A549 (cell line): ENCODE data around the gene NDUFA13. TPM values are rescaled to one million over a fixed set of nuclear protein-coding genes. Genes with fewer than 3 reads are reported as not detected.

Experiments used
- ATAC-seq, 2 experiments: fragments of 200-7000 bp in 1 of 2; fragments of >200 bp in 1 of 2; cut with Nextera tagmentation in 1 of 2; cut with Tn5 transposase in 1 of 2; 3 replicates each; pipeline versions ENCODE4 v1.8.0 to v1.9.1; 2018 to 2020; ENCODE audit warnings: mild to moderate bottlenecking in 1 of 2, moderate library complexity in 1 of 2
- CTCF ChIA-PET: fragments of 300-600 bp; sonication (Branson Sonifier 250); formaldehyde crosslinking; extraction: SDS; loops from one replicate; lab custom pipeline; 2021; ENCODE audit warnings: antibody characterized with exemption, inconsistent platforms; lab: Yijun Ruan, JAX
- POLR2A ChIA-PET: fragments of 350-600 bp; formaldehyde crosslinking; extraction: SDS; loops from one replicate; lab custom pipeline; 2021; ENCODE audit warnings: antibody characterized with exemption, inconsistent platforms; lab: Yijun Ruan, JAX
- DNase-seq, 2 experiments: peaks; one replicate each; pipeline versions ENCODE4 v3.0.0 to v3.0.0-alpha.2; 2011 to 2016; ENCODE audit warnings: low read depth in 1 of 2, low spot score in 1 of 2
- FAIRE-seq: peaks from 2 replicates; lab custom pipeline; 2011; peaks lifted over from hg19 to GRCh38; lab: Jason Lieb, UNC
- H3K27ac ChIP-seq, 2 experiments: fragments of >200 bp; sonication (Bioruptor Twin); formaldehyde crosslinking; 3 replicates each; pipeline ENCODE4 v1.5.1; 2016 to 2017
- H3K4me1 ChIP-seq: fragments of >200 bp; sonication (Bioruptor Twin); formaldehyde crosslinking; 3 replicates; pipeline ENCODE4 v1.6.1; 2016
- H3K4me2 ChIP-seq: fragments of >200 bp; sonication (Bioruptor Twin); formaldehyde crosslinking; 3 replicates; pipeline ENCODE4 v1.6.1; 2016
- H3K4me3 ChIP-seq: fragments of >200 bp; sonication (Bioruptor Twin); formaldehyde crosslinking; 3 replicates; pipeline ENCODE4 v1.5.1; 2016
- H3K9me3 ChIP-seq: fragments of >200 bp; sonication (Bioruptor Twin); formaldehyde crosslinking; 3 replicates; pipeline ENCODE4 v1.6.1; 2016
- ATOH8 ChIP-seq: fragments of 250-450 bp; sonication (Bioruptor Pico); IDR thresholded peaks from 2 replicates; pipeline ENCODE4 v1.5.0; 2020; ENCODE audit warnings: low read depth, mild to moderate bottlenecking, moderate library complexity
- BHLHE40 ChIP-seq: IDR thresholded peaks from 2 replicates; pipeline ENCODE4 v1.6.1; 2012; ENCODE audit warnings: low read depth, low read length, inconsistent platforms
- CEBPB ChIP-seq, 2 experiments: fragments of >200 bp in 1 of 2; sonication (Bioruptor Twin) in 1 of 2; formaldehyde crosslinking in 1 of 2; IDR thresholded peaks; 2 replicates each; pipeline ENCODE4 v1.6.1; 2012 to 2016
- CHD2 ChIP-seq: fragments of 150-350 bp; IDR thresholded peaks from 2 replicates; pipeline ENCODE4 v1.6.1; 2014; ENCODE audit warnings: low read length; ENCODE audit not compliant: partially characterized antibody
- EHF ChIP-seq: fragments of 250-450 bp; sonication (Bioruptor Pico); IDR thresholded peaks from 2 replicates; pipeline ENCODE4 v1.5.0; 2020; ENCODE audit warnings: mild to moderate bottlenecking
- ESRRA ChIP-seq: fragments of 150-350 bp; IDR thresholded peaks from 2 replicates; pipeline ENCODE4 v1.6.1; 2014; ENCODE audit warnings: mild to moderate bottlenecking, low read length, borderline replicate concordance
- FOSB ChIP-seq: fragments of 250-450 bp; sonication (Bioruptor Pico); IDR thresholded peaks from 2 replicates; pipeline ENCODE4 v1.5.0; 2020; ENCODE audit warnings: mild to moderate bottlenecking, moderate library complexity
- FOSL2 ChIP-seq, 2 experiments: fragments of 450-650 bp in 1 of 2; fragments of >200 bp in 1 of 2; sonication (Bioruptor Twin) in 1 of 2; formaldehyde crosslinking; IDR thresholded peaks; 2 replicates each; pipeline versions ENCODE4 v1.5.0 to v1.6.1; 2016 to 2020; ENCODE audit warnings: mild to moderate bottlenecking in 1 of 2, moderate library complexity in 1 of 2
- FOXS1 ChIP-seq: fragments of 250-450 bp; sonication (Bioruptor Pico); IDR thresholded peaks from 2 replicates; pipeline ENCODE4 v1.5.0; 2020; ENCODE audit warnings: mild to moderate bottlenecking, moderate library complexity
- HOXB13 ChIP-seq: fragments of 250-450 bp; sonication (Bioruptor Pico); IDR thresholded peaks from 2 replicates; pipeline ENCODE4 v1.5.0; 2020; ENCODE audit warnings: low read depth, mild to moderate bottlenecking, moderate library complexity
- HOXB5 ChIP-seq: fragments of 250-450 bp; sonication (Bioruptor Pico); IDR thresholded peaks from 2 replicates; pipeline ENCODE4 v1.5.0; 2020; ENCODE audit warnings: mild to moderate bottlenecking, moderate library complexity
- JUNB ChIP-seq: fragments of >200 bp; sonication (Bioruptor Twin); formaldehyde crosslinking; IDR thresholded peaks from 2 replicates; pipeline ENCODE4 v1.6.1; 2016
- KDM1A ChIP-seq: fragments of 200-600 bp; sonication (generic); IDR thresholded peaks from 2 replicates; pipeline ENCODE4 v1.6.1; 2016; ENCODE audit warnings: low read depth, mild to moderate bottlenecking
- KDM5A ChIP-seq: fragments of 200-600 bp; sonication (generic); IDR thresholded peaks from 2 replicates; pipeline ENCODE4 v1.6.1; 2016; ENCODE audit warnings: antibody characterized with exemption, mild to moderate bottlenecking
- MYC ChIP-seq: IDR thresholded peaks from 2 replicates; pipeline ENCODE4 v1.6.1; 2012; ENCODE audit warnings: mild to moderate bottlenecking, inconsistent platforms, low read length, improper control_type of control experiment, borderline replicate concordance
- NFE2L2 ChIP-seq: fragments of 150-350 bp; conservative IDR thresholded peaks from 2 replicates; pipeline ENCODE4 v1.6.1; 2014; ENCODE audit warnings: low read length
- NPAS2 ChIP-seq: fragments of 250-450 bp; sonication (Bioruptor Pico); IDR thresholded peaks from 2 replicates; pipeline ENCODE4 v1.8.0; 2022; ENCODE audit warnings: mild to moderate bottlenecking, moderate library complexity, borderline replicate concordance
- PBX3 ChIP-seq: IDR thresholded peaks from 2 replicates; pipeline ENCODE4 v1.6.1; 2012
- PHF8 ChIP-seq: fragments of 200-600 bp; sonication (generic); IDR thresholded peaks from 2 replicates; pipeline ENCODE4 v1.6.1; 2016; ENCODE audit warnings: low read depth, mild to moderate bottlenecking, antibody characterized with exemption, moderate library complexity, borderline replicate concordance
- POLR2A ChIP-seq: IDR thresholded peaks from 2 replicates; pipeline ENCODE4 v1.6.1; 2012; ENCODE audit warnings: mild to moderate bottlenecking, low read length
- RCOR1 ChIP-seq: fragments of 150-350 bp; IDR thresholded peaks from 2 replicates; pipeline ENCODE4 v1.6.1; 2014; ENCODE audit warnings: antibody characterized with exemption, low read length, low read depth
- RFX5 ChIP-seq: fragments of 450-650 bp; IDR thresholded peaks from 2 replicates; pipeline ENCODE4 v1.7.1; 2014; ENCODE audit warnings: antibody characterized with exemption, mild to moderate bottlenecking, moderate library complexity
- RNF2 ChIP-seq: fragments of 200-600 bp; sonication (generic); IDR thresholded peaks from 2 replicates; pipeline ENCODE4 v1.6.1; 2016; ENCODE audit warnings: low read depth, mild to moderate bottlenecking, antibody characterized with exemption, moderate library complexity, borderline replicate concordance
- TFCP2L1 ChIP-seq: fragments of 250-450 bp; sonication (Bioruptor Pico); IDR thresholded peaks from 2 replicates; pipeline ENCODE4 v1.5.0; 2021; ENCODE audit warnings: mild to moderate bottlenecking
- USF2 ChIP-seq: fragments of 450-650 bp; IDR thresholded peaks from 2 replicates; pipeline ENCODE4 v1.6.1; 2014; ENCODE audit warnings: antibody characterized with exemption
- ZC3H11A ChIP-seq: fragments of 450-650 bp; IDR thresholded peaks from 2 replicates; pipeline ENCODE4 v1.6.1; 2014; ENCODE audit warnings: antibody characterized with exemption, mild to moderate bottlenecking
- ZNF302 ChIP-seq: fragments of 250-450 bp; sonication (Bioruptor Pico); IDR thresholded peaks from 2 replicates; pipeline ENCODE4 v1.9.0; 2021; ENCODE audit warnings: inconsistent platforms, mild to moderate bottlenecking, moderate library complexity
- WGBS: methylation state at CpG from one replicate; pipeline ENCODE4 v1.1.6; 2017; ENCODE audit errors: missing lambda C conversion rate; 5-methylcytosine and 5-hydroxymethylcytosine counted together
- polyA plus RNA-seq, 4 experiments: library from polyadenylated mRNA; depleted of rRNA in 3 of 4; stranded (reverse); fragments of >200 nt; fragmentation: RNase III in 1 of 4; extraction: RNeasy Plus Mini Kit Qiagen cat#74134 plus additional on column Dnase treatment in 1 of 4; gene quantifications; 2 replicates in 3 of 4; 3 replicates in 1 of 4; pipeline ENCODE4 v1.2.3, GENCODE V29; 2011 to 2017
- TF ChIP-seq, protein P1 (sequence below): fragments of 150-350 bp; IDR thresholded peaks from 2 replicates; pipeline ENCODE4 v1.6.1; 2014; ENCODE audit warnings: low read depth, mild to moderate bottlenecking, low read length
- TF ChIP-seq, protein P2 (sequence below): fragments of 250-450 bp; sonication (Bioruptor Pico); IDR thresholded peaks from 2 replicates; pipeline ENCODE4 v1.5.0; 2021; ENCODE audit warnings: mild to moderate bottlenecking, moderate library complexity, borderline replicate concordance

Gene NDUFA13
- polyA plus RNA-seq, 2 of the 4 experiments (the other 2 are of a cell fraction) = 197 to 253 TPM

DNA sequence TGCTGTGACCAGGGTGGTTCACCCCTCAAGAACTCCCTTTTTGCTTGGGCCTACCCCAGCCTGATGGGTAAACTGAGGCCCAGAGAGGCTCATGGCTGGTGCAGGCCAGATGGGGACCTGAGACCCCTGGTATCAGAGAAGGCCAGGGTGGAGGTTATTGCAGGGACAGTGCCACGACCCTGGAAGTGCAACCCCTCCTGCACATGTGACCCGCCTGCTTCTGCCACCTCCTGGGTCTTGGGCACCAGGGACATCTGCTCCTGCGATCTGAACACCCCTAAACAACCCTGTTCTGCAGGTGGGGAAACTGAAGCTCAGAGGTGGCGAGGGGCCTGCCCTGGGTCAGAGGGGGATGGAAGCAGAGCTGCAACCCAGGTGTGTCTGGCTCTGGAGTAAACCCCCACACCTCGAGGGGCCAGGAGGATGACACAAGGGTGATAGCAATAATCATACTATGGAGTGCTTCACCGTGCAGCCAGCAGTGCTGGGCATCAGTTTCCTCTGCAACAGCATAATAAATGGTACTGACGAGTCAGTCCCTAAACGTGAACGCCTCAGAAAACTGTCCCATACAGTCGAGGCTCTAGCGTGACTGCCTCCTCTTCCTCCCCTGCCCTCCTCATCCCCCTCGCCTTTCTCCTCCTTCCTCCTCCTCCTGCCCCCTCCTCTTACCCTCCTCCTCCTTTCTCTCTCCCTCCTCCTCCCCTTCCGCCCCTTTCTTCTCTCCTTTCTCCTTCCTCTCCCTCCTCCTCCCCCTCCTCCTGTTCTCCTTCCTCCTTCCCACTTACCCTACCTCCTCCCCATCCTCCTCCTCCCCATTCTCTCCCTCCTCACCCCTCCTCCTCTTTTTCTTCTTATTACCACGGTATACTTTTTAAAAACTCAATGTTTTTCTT is 17.0 kb downstream of the NDUFA13 start:
- no peaks in the 10 kb centered on the region for H3K4me1 ChIP-seq
- TF ChIP-seq HOXB5 (no peak), PBX3 (no peak), RFX5 (no peak), POLR2A (no peak), PHF8 (no peak), RCOR1 (no peak), CHD2 (no peak), BHLHE40 (no peak), ESRRA (no peak), JUNB (no peak), ZC3H11A (no peak), KDM5A (no peak), KDM1A (no peak), MYC (no peak), ATOH8 (CRISPR knock-in tag) (no peak), RNF2 (no peak), EHF (CRISPR knock-in tag) (no peak), USF2 (no peak), CEBPB (IDR thresholded peaks at IDR 0.05) (no peak)
- TF ChIP-seq, protein P1, sequence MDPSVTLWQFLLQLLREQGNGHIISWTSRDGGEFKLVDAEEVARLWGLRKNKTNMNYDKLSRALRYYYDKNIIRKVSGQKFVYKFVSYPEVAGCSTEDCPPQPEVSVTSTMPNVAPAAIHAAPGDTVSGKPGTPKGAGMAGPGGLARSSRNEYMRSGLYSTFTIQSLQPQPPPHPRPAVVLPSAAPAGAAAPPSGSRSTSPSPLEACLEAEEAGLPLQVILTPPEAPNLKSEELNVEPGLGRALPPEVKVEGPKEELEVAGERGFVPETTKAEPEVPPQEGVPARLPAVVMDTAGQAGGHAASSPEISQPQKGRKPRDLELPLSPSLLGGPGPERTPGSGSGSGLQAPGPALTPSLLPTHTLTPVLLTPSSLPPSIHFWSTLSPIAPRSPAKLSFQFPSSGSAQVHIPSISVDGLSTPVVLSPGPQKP = no peak
- no peak for DNase-seq
- ATAC-seq = peak in 1 of 2 experiments; percentile 5; a peak in 3 of 6 replicates
- CTCF ChIA-PET = interaction anchor here (0.7 to 6.4 kb wide), 25 partner anchors 8 to 125 kb away, joined by 3 to 79 read pairs (median 5); partner anchors contain the start of gene GMIP
- H3K4me3 ChIP-seq = no peak overlapping the region
- H3K4me2 ChIP-seq = no peak overlapping the region
- H3K27ac ChIP-seq = no peak overlapping the region
- 59% methylated on average over 9 of the region's 14 CpGs for WGBS
- no peak for FAIRE-seq
- H3K9me3 ChIP-seq = no peaks in the 10 kb centered on the region
- POLR2A ChIA-PET = no interaction called here

DNA sequence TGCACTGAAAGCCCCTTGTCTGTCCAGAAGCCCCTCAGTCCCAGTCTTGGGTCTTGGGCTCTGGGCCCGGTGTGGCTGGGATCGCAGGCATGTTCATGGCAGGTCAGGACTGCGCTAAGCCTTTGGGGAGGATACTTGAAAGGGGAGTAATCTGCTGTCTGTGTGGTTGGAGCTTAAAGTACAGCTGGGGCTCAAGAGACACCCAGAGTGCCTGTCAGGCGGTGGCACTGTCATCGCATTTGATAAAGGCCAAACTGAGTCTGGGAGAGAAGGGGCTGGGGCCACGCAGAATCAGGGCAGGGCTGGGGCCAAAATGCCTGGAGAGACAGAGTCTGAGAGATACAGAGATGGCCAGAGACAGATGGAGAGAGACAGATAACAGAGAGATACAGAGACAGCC is 17.8 kb downstream of the NDUFA13 start:
- H3K4me2 ChIP-seq = no peak overlapping the region
- no peaks in the 10 kb centered on the region for H3K4me1 ChIP-seq
- no peaks in the 10 kb centered on the region for H3K9me3 ChIP-seq
- POLR2A ChIA-PET = no interaction called here
- ATAC-seq (no peak), DNase-seq (no peak), FAIRE-seq (no peak)
- TF ChIP-seq PHF8 (no peak), FOSL2 (IDR thresholded peaks at IDR 0.05) (no peak), FOSL2 (CRISPR knock-in tag; IDR thresholded peaks at IDR 0.05) (no peak), ZNF302 (CRISPR knock-in tag) (no peak), FOXS1 (CRISPR knock-in tag) (no peak), HOXB13 (CRISPR knock-in tag) (no peak), NFE2L2 (no peak), FOSB (no peak), RNF2 (no peak), ESRRA (no peak), POLR2A (no peak), TFCP2L1 (no peak), NPAS2 (no peak), ZC3H11A (no peak), CHD2 (no peak)
- TF ChIP-seq, protein P2, sequence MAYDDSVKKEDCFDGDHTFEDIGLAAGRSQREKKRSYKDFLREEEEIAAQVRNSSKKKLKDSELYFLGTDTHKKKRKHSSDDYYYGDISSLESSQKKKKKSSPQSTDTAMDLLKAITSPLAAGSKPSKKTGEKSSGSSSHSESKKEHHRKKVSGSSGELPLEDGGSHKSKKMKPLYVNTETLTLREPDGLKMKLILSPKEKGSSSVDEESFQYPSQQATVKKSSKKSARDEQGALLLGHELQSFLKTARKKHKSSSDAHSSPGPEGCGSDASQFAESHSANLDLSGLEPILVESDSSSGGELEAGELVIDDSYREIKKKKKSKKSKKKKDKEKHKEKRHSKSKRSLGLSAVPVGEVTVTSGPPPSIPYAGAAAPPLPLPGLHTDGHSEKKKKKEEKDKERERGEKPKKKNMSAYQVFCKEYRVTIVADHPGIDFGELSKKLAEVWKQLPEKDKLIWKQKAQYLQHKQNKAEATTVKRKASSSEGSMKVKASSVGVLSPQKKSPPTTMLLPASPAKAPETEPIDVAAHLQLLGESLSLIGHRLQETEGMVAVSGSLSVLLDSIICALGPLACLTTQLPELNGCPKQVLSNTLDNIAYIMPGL (CRISPR knock-in tag) = no peak
- H3K27ac ChIP-seq = no peak overlapping the region
- 91% methylated on average over 4 of the region's 6 CpGs for WGBS
- H3K4me3 ChIP-seq = no peak overlapping the region
- CTCF ChIA-PET = no interaction called here
